Type B pancreatic cell (in vitro differentiated cells): ENCODE results near the gene CCDC77. TPM values are rescaled to one million over a fixed set of nuclear protein-coding genes. Genes with fewer than 3 reads are reported as not detected.

ENCODE experiments used
- DNase-seq: peaks from one replicate; pipeline ENCODE4 v3.0.0; 2021; ENCODE audit warnings: mixed read lengths; ENCODE audit not compliant: unreplicated experiment; ENCODE audit errors: extremely low spot score
- H3K27ac Mint-ChIP-seq: 2 replicates; pipeline ENCODE4 v1.8.0; 2021; ENCODE audit warnings: mild to moderate bottlenecking, mixed read lengths
- H3K27me3 Mint-ChIP-seq: 2 replicates; pipeline ENCODE4 v1.8.0; 2021; ENCODE audit warnings: mixed read lengths
- H3K36me3 Mint-ChIP-seq: 2 replicates; pipeline ENCODE4 v1.8.0; 2021; ENCODE audit warnings: mixed read lengths
- H3K4me1 Mint-ChIP-seq: one replicate; pipeline ENCODE4 v1.8.0; 2021; ENCODE audit warnings: mixed read lengths; ENCODE audit not compliant: unreplicated experiment
- H3K4me3 Mint-ChIP-seq: 2 replicates; pipeline ENCODE4 v1.8.0; 2021; ENCODE audit warnings: mild to moderate bottlenecking, mixed read lengths
- H3K9me3 Mint-ChIP-seq: 2 replicates; pipeline ENCODE4 v1.8.0; 2021; ENCODE audit warnings: mixed read lengths
- CTCF ChIP-seq: fragments of 200-600 bp; sonication (generic); conservative IDR thresholded peaks from 2 replicates; pipeline ENCODE4 v1.5.0; 2021; ENCODE audit warnings: antibody characterized with exemption, mild to moderate bottlenecking
- total RNA-seq: library from RNA; stranded (reverse); gene quantifications from 2 replicates; pipeline ENCODE4 v1.2.1, GENCODE V29; 2021; ENCODE audit warnings: low replicate concordance

Gene CCDC77
- total RNA-seq, 1 donor from 2014 or later, result 24.1 TPM

GRCh38 chr12:386651-387050, 14.8 kb upstream of the CCDC77 start:
- no peaks in the 10 kb centered on the region for H3K4me1 Mint-ChIP-seq
- no peak for DNase-seq
- peak overlapping the region; percentile 12 for H3K27ac Mint-ChIP-seq
- H3K27me3 Mint-ChIP-seq, result peaks cover 5% of the 10 kb centered on the region
- peaks cover 34% of the 10 kb centered on the region for H3K36me3 Mint-ChIP-seq
- TF ChIP-seq CTCF, result no peak
- H3K4me3 Mint-ChIP-seq, result peak overlapping the region; percentile 97
- no peaks in the 10 kb centered on the region for H3K9me3 Mint-ChIP-seq

GRCh38 chr12:388012-388411, 13.4 kb upstream of the CCDC77 start:
- no peaks in the 10 kb centered on the region for H3K4me1 Mint-ChIP-seq
- no peaks in the 10 kb centered on the region for H3K9me3 Mint-ChIP-seq
- TF ChIP-seq CTCF, result no peak
- DNase-seq, result no peak
- H3K36me3 Mint-ChIP-seq, result peaks cover 30% of the 10 kb centered on the region
- H3K27me3 Mint-ChIP-seq, result peaks cover 5% of the 10 kb centered on the region
- H3K27ac Mint-ChIP-seq, result peak overlapping the region; percentile 100
- peak overlapping the region; percentile 97 for H3K4me3 Mint-ChIP-seq

GRCh38 chr12:388541-389141, 12.8 kb upstream of the CCDC77 start:
- peak; percentile 24 for TF ChIP-seq CTCF
- H3K4me1 Mint-ChIP-seq, result no peaks in the 10 kb centered on the region
- peaks cover 5% of the 10 kb centered on the region for H3K27me3 Mint-ChIP-seq
- DNase-seq, result no peak
- peak overlapping the region; percentile 97 for H3K4me3 Mint-ChIP-seq
- no peaks in the 10 kb centered on the region for H3K9me3 Mint-ChIP-seq
- peak overlapping the region; percentile 100 for H3K27ac Mint-ChIP-seq
- peaks cover 25% of the 10 kb centered on the region for H3K36me3 Mint-ChIP-seq

DNA sequence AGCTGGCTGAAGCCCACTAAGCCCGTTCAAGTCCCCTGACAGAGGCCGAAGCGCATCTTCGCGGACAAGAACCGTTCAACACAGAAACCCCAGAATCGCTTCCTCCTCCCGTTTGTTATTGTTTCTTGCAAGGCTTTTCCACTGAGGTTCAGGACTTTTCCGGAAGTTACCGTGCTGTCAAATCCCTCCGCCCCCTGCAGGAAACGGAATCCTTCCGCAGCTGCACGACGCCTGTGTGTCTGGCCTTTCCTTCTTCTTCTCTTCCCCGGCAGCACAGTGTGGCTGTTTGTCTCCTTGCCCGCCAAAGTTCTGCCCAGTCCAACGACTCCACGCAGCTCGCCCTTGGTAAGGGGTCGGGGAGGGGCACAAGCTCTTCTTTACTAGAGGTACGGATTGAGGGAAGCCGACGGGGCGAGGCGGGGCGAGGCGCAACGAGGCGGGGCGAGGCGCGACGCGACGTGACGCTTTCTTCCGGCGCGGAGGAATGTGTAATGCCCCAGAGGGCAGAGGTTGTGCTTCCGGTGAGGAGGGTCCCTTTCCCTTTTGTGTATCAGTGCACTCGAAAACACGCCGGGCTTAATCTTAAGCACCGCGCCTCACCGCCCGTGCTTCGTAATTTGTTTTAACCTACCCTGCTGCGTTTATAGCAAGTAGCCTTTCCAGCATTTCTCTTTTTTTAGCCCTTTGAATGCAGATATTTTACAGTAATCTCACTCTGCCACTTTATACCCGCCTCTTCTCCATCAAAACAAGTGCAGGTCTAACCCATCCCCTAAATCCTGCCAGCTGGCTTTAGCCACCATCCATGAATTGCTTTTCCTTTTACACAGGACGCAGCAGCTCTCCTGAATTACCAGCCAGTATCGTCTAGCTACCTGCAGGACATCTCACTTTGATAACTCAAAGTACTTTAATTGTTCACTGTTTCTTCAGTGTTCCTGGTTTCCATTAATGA, 12.0 kb upstream of the CCDC77 start, which contains the start of gene KDM5A:
KDM5A (minus strand) TSS at position 179 of the 955 bp plus-strand sequence. CDS start 229 bp downstream, outside the sequence.
- Mint-ChIP-seq H3K27ac (peak within 1 kb of the TSS; percentile 100), H3K4me3 (peak within 1 kb of the TSS; percentile 97), H3K9me3 (no peaks in the 10 kb centered on the region), H3K36me3 (peaks cover 18% of the 10 kb centered on the region), H3K27me3 (peaks cover 5% of the 10 kb centered on the region), H3K4me1 (no peaks in the 10 kb centered on the region)
- no peak for TF ChIP-seq CTCF
- DNase-seq, result peak; percentile 93

DNA sequence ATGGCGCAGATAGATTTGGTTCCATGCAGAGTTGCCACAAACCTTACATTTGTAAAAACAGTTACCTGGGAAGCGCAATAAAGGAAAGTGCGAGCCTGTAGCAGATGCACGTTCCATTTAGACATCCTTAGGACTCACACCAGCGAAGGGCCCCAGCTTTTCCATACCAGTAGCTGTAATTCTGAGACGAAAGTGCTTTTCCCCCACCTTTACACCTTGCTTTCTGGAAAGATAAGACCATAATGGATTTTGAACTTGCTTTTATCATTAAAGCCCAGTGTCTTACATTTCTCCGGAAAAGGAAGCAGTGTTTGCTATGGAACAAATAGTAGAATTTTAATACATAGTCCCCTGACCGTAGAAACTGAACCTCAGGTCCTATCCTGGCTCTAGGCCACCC, 616 bp upstream of the CCDC77 start:
- Mint-ChIP-seq H3K9me3 (no peaks in the 10 kb centered on the region), H3K36me3 (peaks cover 3% of the 10 kb centered on the region), H3K4me1 (no peaks in the 10 kb centered on the region), H3K27me3 (no peaks in the 10 kb centered on the region), H3K4me3 (no peak overlapping the region), H3K27ac (no peak overlapping the region)
- DNase-seq, result no peak
- TF ChIP-seq CTCF, result no peak
